Renal cortex interstitium (tissue), 11 donors: ENCODE results near the gene CAMK2D. TPM values are rescaled to one million over a fixed set of nuclear protein-coding genes. Genes with fewer than 3 reads are reported as not detected.

Experiments
- DNase-seq, 11 donors: peaks; one replicate each; pipeline ENCODE4 v3.0.0-alpha.2; 2013; ENCODE audit warnings: low read depth in 9 of 11, low spot score in 4 of 11; ENCODE audit errors: extremely low read depth in 1 of 11
- polyA plus RNA-seq, 3 donors: library from polyadenylated mRNA; unstranded; fragments of 120-200 nt; gene quantifications; one replicate each; pipeline ENCODE4 v1.2.1, GENCODE V29; 2013; ENCODE audit not compliant: insufficient read length in 3 of 3

The CAMK2D gene
- polyA plus RNA-seq, 3 donors: 74.9 to 87.6 (median 78.2) TPM

GRCh38 chr4:113564493-113564892, 197.0 kb downstream of the CAMK2D start:
- no peak for DNase-seq

DNA sequence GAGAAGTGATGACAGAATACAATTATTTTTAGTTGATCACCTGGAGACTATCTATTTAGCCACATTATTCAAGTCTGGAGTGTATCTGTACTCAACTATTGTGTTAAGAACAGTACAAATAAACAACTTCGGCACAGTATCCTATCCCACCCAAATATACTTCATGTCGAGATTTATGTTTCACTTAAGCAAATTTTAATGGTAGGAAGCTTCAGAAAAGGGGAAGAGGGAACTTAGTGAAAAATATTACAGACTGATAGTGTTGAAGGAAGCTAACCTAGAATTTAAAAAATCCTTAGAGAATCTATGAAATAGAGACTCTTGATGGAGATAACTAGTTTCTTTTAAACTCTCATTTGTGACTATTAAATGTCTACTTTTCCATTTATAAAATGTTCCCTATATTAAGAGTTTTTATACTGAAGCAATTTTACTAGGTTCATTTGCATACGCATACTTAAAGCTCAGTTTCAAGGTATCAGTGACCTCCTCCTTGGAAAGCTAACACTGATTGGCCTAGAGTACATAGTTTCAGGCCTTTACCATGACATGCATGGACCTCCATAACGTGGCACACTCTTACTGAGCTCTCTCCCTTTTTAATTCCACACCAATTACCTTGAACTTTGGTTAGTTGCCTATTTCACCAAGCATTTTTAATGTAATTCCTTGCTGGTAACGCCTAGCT, 197.7 kb downstream of the CAMK2D start:
- no peak for DNase-seq

GRCh38 chr4:113561758-113562157, 199.8 kb downstream of the CAMK2D start:
- no peak for DNase-seq

DNA sequence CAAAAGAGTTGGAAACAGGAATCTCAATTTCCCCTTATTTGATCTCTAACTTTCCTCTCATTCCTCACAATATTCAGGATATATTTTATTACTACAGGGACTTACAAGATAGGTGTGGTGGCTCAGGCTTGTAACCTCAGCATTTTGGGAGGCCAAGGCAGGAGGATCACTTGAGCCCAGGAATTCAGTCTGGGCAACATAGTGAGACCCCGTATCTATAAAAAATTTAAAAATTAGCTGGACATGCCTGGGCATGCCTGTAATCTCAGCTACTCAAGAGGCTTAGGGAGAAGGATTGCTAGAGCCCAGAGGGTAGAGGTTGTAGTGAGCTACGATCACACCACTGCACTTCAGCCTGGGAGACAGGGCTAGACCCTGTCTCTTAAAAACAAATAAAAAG, 200.4 kb downstream of the CAMK2D start:
- no peak for DNase-seq

DNA sequence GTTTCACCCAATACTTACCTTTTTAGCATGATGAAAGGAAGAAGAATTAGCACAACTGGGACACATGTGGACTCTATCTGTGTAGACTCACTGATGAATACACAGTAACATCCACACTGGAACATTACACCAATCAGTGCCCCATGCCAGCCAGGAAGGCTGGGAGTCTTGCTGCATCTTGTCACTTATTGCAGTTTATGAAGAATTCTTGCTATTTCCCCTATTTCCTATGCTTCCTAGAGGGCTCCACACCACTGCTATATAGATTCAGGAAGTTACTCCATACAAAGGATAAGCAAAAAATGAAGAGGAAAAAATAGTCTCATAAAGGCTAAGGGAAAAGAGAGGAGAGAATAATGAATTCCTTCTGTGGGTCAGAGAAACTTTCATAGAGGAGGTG, 201.0 kb downstream of the CAMK2D start:
- no peak for DNase-seq

DNA sequence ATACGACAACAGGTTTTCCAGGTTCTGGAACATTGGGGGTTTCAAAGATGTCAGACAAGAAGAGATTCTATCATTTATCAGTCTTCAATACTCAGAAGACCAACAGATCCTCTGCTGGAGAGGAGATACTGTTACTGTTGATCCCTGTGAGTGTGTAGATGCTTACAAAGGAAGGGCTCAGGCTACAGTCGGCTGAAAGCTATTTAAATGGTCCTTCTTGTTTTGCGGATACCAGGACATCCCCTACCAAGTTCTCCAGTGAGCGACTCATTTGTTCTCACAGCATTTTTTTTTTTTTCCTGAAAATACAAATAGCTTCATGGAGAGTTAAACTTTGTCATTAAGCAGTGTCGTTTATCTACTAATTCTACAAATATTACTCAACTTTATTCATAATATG, 201.6 kb downstream of the CAMK2D start:
- DNase-seq: no peak

DNA sequence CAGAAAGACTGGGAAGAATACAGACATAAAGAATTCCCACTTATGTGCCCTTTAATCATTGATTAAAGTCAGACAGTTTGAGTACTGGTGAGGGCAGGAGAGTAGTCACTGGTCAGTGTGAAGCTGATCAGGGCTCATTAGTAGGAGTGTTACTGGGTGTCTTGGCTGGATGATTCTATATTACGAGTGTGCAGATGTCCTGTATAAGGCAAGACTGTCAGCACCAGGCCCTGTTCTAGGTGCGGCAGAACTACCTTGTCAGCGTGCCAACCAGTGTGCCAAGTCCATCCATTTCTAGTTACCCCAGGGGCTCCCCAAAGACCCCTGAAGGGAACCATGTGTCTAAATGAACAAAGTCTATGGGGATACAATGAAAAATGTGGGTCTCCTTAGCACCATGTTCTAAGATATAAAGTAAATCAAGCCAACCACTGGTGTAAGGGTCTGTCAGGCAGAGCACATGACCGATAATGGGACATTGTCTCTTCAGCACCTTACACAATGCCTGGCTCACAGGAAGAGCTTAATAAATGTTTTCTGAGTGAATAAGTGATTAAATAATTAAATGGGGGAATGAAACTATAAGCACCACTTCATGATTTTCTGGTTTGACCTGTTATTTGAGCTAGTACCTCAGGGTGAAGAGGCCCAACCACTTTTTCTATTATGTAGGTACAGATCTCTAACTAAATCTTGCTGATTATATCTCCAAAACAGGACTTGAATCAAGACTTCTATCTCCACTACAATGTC, 205.0 kb downstream of the CAMK2D start:
- no peak for DNase-seq

DNA sequence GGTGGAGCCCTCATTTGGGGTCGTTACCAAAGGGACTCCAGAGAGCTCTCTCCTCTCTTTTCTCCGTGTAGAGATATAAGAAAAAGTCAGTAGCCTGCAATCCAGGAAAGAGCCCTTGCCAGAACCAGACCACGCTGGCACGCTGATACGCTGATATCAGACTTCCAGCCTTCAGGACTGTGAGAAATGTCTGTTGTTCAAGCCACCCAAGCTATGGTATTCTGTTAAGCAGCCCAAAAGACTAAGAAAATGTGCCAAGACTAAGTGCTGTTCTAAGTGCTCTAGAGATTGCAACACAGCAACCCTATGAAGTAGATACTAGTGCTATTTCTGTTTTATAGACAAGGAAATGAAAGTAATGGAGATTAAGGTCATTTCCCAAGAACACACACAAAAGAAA, 205.7 kb downstream of the CAMK2D start:
- DNase-seq: no peak

DNA sequence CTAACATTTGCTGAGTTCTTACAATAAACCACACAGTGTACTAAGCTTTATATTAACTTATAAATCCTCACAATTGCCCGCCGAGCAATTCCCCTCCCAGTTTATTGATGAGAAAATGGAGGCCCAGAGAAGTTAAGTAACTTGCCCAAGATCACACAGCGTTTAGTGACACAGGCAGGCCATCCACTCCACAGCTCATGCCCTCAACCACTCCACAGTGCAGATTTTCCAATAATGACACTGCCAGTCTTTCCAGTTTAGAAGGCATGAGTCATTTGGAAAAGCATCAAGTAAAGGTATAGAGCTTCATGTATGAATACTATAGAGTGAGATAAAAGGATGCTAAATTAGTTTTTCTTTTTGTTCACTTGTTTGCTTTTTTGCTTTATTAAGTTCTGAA, 208.5 kb downstream of the CAMK2D start:
- DNase-seq: no peak

GRCh38 chr4:113550510-113550909, 211.0 kb downstream of the CAMK2D start:
- DNase-seq: no peak

- no peak for DNase-seq
Measured at GRCh38 chr4:113548303-113548702, 213.2 kb downstream of the CAMK2D start.

GRCh38 chr4:113547487-113548042, 214.0 kb downstream of the CAMK2D start:
- peak; percentile 62 to 86 (median 74) for DNase-seq

DNA sequence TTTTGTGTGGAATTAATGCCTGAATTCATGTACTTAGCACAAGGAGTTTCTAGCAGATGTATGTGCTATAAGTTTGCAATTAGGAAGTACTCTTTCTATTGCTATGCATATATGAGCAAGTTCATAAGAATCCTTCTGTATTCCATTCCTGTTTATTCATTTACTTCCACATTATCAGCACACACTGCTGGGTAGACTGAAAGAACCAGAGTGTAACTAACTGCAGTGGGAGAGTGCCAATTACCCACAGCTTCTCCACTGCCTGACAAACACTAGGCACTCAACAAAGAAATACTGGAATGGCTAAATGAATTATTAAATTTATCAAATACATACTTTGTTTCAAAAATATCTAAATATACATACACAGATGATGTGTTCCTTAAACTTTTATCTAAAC, 219.6 kb downstream of the CAMK2D start:
- no peak for DNase-seq

- DNase-seq: no peak
Measured at GRCh38 chr4:113540859-113541258, 220.7 kb downstream of the CAMK2D start.

GRCh38 chr4:113539408-113539807, 222.1 kb downstream of the CAMK2D start:
- DNase-seq: no peak

- DNase-seq: no peak
Measured at GRCh38 chr4:113537628-113538027, 223.9 kb downstream of the CAMK2D start.

DNA sequence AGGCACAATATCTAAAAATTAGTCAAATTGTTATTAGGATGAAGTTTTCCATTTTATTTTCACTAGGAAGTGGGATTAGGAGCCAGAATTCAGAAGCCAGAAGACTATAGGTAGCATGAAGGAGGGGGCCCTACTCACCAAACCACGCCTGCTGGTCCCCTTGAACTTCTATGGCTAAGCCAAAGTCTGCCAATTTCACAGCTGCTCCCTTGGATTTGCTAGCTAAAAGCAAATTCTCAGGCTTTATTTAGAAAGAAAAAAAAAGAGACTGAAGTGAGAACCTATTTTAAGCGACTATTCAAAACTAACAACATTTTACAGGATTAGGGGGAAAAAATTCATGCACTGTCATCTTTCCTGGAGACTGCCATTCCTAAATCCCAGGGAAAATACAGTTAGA, 224.3 kb downstream of the CAMK2D start:
- no peak for DNase-seq

GRCh38 chr4:113534711-113535110, 226.8 kb downstream of the CAMK2D start:
- DNase-seq: no peak

GRCh38 chr4:113531572-113531971, 230.0 kb downstream of the CAMK2D start:
- no peak for DNase-seq

DNA sequence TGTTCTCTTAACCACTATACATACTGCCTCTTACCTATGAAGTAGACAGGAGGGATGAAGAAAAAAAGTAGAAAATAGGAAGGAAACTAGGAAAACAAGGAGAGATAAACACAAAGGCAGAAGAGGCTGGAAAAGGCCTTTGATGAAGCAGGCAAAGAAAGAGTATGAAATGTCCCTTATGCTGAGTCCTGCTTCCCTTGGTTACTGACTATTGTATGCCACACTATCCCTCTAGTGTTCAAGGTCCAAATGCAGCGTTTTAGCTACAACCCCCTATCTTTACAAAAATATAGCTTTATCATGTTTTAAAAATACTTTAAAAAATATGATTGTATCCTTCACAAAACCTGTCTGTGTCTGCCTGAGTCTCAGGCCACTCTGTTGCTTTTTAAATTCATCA, 233.1 kb downstream of the CAMK2D start:
- DNase-seq: no peak

DNA sequence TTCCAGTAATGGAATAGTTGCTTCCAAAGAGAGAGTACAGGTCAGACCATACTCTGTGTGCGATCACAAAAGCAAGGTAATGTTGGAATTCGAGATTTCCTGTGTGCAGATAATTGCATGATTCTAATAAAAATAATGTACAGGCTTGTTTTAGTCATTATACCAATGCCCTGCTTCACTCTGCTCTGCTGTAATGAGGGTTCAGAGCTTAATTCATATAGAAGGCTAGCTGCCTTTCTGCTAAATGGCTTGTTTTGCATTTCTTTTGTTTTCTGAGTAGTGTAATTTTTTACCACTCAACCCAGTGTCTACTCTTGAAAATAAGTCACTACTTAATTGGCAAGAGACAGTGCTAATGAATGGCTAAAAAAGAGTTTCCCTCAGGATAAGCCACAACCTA, 236.0 kb downstream of the CAMK2D start:
- no peak for DNase-seq
